ENCODE data around the gene NEO1. TPM values are rescaled to one million over a fixed set of nuclear protein-coding genes. Genes with fewer than 3 reads are reported as not detected.

Gene NEO1
- total RNA-seq, 1 donor from 2014 or later, result 37.8 TPM

DNA sequence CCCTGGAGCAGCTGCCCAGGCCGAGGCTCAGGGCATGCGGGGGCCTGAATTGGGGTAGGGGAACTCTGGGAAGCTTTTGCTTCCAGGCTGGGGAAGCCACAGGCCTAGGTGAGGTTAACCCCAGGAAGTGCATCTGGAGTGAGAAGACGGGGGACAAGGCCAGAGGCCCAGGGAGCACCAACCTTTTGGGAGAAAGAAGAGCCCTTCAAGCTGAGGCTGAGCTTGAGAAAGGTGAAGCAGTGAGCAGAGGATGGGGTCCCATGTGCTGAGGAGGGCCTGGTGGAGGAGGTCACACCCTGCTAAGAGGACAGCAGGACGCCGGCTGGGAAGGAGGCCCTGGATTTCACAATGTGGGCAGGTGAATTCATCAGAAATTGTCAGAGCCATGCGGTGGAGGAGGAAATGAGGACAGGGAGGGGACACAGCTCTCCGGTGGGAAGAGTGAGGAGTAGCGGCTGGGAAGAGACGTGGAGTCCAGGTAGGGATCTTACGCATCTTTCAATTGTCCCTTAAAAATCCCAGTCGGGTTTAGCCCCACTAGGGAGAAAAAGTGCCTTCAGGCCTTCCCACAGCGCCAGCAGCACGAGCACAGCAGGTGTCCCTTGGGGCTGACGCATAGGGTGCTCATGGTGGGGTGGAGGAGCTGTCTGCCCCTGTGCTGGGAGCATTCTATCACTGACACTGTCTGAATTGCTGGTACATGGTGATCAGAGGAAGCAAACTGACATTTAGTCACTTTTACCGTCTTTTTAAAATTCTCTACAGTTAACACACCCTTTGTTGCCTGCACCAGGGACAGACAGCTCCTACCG is 265.6 kb downstream of the NEO1 start:
- no peaks in the 10 kb centered on the region for H3K36me3 ChIP-seq
- TF ChIP-seq, protein P1, sequence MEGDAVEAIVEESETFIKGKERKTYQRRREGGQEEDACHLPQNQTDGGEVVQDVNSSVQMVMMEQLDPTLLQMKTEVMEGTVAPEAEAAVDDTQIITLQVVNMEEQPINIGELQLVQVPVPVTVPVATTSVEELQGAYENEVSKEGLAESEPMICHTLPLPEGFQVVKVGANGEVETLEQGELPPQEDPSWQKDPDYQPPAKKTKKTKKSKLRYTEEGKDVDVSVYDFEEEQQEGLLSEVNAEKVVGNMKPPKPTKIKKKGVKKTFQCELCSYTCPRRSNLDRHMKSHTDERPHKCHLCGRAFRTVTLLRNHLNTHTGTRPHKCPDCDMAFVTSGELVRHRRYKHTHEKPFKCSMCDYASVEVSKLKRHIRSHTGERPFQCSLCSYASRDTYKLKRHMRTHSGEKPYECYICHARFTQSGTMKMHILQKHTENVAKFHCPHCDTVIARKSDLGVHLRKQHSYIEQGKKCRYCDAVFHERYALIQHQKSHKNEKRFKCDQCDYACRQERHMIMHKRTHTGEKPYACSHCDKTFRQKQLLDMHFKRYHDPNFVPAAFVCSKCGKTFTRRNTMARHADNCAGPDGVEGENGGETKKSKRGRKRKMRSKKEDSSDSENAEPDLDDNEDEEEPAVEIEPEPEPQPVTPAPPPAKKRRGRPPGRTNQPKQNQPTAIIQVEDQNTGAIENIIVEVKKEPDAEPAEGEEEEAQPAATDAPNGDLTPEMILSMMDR (IDR thresholded peaks at IDR 0.05), result no peak
- intact Hi-C loops (cut with DNase I), result no loop called here
- peaks cover 31% of the 10 kb centered on the region for H3K27me3 ChIP-seq (ENCODE audit: low read depth)
- no peak overlapping the region for H3K27ac ChIP-seq
- no peak for DNase-seq
- H3K9me3 ChIP-seq, result no peaks in the 10 kb centered on the region
- no peak for ATAC-seq
- no peak overlapping the region for H3K4me3 ChIP-seq
- no peaks in the 10 kb centered on the region for H3K4me1 ChIP-seq

DNA sequence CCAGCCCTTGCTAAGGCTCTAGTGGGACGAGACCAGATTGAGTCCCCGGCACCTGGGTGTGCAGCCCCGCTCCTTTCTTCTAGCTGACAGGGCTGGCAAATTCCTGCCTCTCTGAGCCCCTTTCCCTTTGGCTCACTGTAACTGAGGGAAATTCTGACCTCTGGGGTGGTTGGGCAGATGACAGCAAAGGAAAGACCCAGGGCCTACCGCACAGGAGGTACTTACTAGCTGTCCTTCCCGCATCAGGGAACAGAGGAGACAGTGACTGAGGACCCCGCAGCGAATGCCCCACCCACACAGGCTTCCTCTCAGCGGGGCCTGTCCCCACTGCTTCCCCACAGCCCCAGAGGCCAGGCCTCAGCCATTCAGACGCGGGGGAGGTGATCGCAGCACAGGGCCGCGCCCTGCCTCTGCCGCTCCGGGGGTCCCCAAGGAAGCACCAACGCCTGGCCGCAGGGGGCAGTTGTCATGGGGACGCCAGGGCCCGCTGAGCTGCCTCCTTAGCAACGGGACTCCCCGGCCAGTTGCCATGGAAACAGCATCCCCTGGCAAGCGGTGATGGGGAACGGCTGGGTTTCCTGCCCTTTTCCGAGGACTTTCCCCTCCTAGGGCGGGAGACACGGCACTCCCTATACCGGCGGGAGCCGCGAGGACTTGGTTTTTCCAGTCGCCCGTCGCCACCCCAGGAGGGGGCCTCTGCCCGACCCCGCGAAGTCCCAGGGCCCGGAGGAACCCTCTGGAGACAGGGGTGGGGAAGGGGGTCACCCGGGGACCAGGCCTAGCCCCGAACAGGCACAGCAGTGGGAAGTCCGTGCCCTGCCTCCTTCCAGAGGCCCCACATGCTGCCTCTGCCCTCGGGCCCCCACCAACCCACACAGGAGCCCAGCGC is 266.4 kb downstream of the NEO1 start:
- no peaks in the 10 kb centered on the region for H3K4me1 ChIP-seq
- H3K4me3 ChIP-seq, result no peak overlapping the region
- peak; percentile 14 to 18 for ATAC-seq
- TF ChIP-seq, protein P1 (IDR thresholded peaks at IDR 0.05), result no peak
- no peaks in the 10 kb centered on the region for H3K9me3 ChIP-seq
- H3K36me3 ChIP-seq, result no peaks in the 10 kb centered on the region
- no peak for DNase-seq
- no peak overlapping the region for H3K27ac ChIP-seq
- intact Hi-C loops (cut with DNase I), result no loop called here
- peaks cover 32% of the 10 kb centered on the region for H3K27me3 ChIP-seq (ENCODE audit: low read depth)

DNA sequence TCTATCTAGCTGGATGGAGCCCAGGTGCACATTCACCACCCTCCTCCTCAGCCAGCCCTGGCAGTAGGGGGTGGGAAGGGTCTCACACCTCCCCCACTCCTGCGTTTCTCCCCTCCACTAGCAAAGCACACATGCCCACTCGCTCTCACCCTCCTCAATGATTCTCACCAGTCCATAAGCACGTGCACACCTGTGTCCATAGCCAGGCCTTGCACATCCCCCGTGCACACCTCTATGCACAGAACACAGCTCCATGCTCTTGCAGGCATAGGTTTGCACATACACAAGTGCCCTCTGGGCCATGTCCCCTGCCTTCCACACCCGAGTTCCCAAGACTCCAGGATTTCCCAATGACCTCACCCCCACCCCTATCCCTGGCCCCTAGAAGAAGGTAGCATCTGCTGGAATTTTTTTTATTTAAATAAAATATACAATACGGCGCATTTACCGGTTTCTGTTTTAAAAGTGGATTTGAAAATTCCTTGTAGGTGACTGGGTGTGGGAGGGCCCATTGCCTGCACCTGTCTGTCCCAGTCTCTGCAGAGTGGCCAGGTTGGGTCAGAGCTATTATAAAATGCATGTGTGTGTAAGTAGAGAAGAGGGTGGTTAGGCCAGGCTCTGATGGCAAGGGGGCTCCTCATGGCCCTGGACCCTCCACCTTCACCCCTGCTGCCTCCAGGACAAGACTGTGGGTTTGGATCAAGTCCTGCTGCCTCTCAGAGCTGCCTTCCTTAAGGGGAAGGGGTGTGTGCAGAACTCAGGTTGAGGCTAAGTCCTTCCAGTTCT is 267.4 kb downstream of the NEO1 start:
- TF ChIP-seq, protein P1 (IDR thresholded peaks at IDR 0.05), result no peak
- intact Hi-C loops (cut with DNase I), result no loop called here
- Histone ChIP-seq H3K27me3 (ENCODE audit: low read depth) (peaks cover 32% of the 10 kb centered on the region), H3K9me3 (no peaks in the 10 kb centered on the region), H3K4me1 (no peaks in the 10 kb centered on the region), H3K27ac (no peak overlapping the region), H3K36me3 (no peaks in the 10 kb centered on the region), H3K4me3 (no peak overlapping the region)
- DNase-seq (no peak), ATAC-seq (no peak)

DNA sequence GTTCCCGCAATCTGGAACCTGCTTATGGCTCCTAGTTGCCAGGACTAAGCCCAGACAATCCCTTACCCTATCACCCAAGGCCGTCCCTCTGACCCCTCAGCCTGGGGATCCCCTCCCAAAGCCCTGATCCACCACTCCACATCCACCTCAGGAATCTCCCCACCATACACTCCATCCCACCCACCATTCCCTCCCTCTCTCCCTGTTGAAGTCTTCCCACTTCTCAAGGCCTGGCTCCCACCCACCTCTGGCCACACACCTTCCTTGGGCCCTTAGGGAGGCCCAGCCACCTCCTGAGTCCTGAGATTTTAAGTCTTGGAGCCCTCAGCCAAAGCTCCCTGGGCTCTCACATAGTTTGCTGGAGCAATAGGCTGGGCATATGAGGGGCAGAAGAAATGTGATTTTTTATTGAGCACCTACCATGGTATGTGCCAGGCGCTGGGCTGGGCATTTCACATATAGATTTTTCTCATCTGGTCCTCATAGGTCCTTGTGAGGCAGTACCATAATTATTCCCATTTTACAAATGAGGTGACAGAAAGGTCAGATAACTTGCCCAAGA is 268.4 kb downstream of the NEO1 start:
- DNase-seq (no peak), ATAC-seq (no peak)
- H3K9me3 ChIP-seq, result no peaks in the 10 kb centered on the region
- TF ChIP-seq, protein P1 (IDR thresholded peaks at IDR 0.05), result no peak
- H3K36me3 ChIP-seq, result no peaks in the 10 kb centered on the region
- H3K27me3 ChIP-seq (ENCODE audit: low read depth), result peaks cover 32% of the 10 kb centered on the region
- H3K27ac ChIP-seq, result no peak overlapping the region
- no peak overlapping the region for H3K4me3 ChIP-seq
- intact Hi-C loops (cut with DNase I), result no loop called here
- H3K4me1 ChIP-seq, result no peaks in the 10 kb centered on the region

All from lower lobe of right lung (tissue), 2 donors.